Measurements from ENCODE around the gene IFTAP.

IFTAP gene

GRCh38 chr11:36600180-36600579, 5.9 kb downstream of the IFTAP start:
- no peak for DNase-seq

GRCh38 chr11:36601155-36601554, 6.9 kb downstream of the IFTAP start:
- DNase-seq: no peak

GRCh38 chr11:36602135-36602534, 7.8 kb downstream of the IFTAP start:
- DNase-seq: no peak

- DNase-seq: no peak
Observed at GRCh38 chr11:36605221-36606216, 11.2 kb downstream of the IFTAP start.

GRCh38 chr11:36608491-36609199, 14.3 kb downstream of the IFTAP start:
- no peak for DNase-seq

GRCh38 chr11:36609383-36609782, 15.1 kb downstream of the IFTAP start:
- no peak for DNase-seq

GRCh38 chr11:36615826-36616225, 21.5 kb downstream of the IFTAP start:
- no peak for DNase-seq

- DNase-seq: no peak
Observed at GRCh38 chr11:36617543-36618362, 23.5 kb downstream of the IFTAP start.

- DNase-seq: no peak
Observed at GRCh38 chr11:36618363-36619047, 24.2 kb downstream of the IFTAP start.

GRCh38 chr11:36619502-36619901, 25.2 kb downstream of the IFTAP start:
- DNase-seq: no peak

GRCh38 chr11:36620246-36620645, 25.9 kb downstream of the IFTAP start:
- no peak for DNase-seq

GRCh38 chr11:36622431-36623136, 28.3 kb downstream of the IFTAP start:
- DNase-seq: no peak

GRCh38 chr11:36623494-36623893, 29.2 kb downstream of the IFTAP start:
- DNase-seq: no peak

- no peak for DNase-seq
Observed at GRCh38 chr11:36627006-36627405, 32.7 kb downstream of the IFTAP start.

GRCh38 chr11:36627471-36627870, 33.2 kb downstream of the IFTAP start:
- DNase-seq: no peak

- DNase-seq: no peak
Observed at GRCh38 chr11:36628141-36628540, 33.8 kb downstream of the IFTAP start.

GRCh38 chr11:36628765-36629244, 34.5 kb downstream of the IFTAP start:
- DNase-seq: no peak

- DNase-seq: no peak
Observed at GRCh38 chr11:36631774-36632173, 37.5 kb downstream of the IFTAP start.

GRCh38 chr11:36635066-36635862, 41.0 kb downstream of the IFTAP start:
- DNase-seq: no peak

- no peak for DNase-seq
Observed at GRCh38 chr11:36638556-36638955, 44.3 kb downstream of the IFTAP start.

Measured in activated T-cell treated with anti-CD3 and anti-CD28 coated beads, Interleukin-2, amount 50 U/mL, for 1 hour (primary cell).